GM19438 (cell line): ENCODE measurements around the gene CHST11.

Experiments
- ATAC-seq: cut with Tn5 transposase; IDR thresholded peaks from one replicate; pipeline ENCODE4 v1.9.1; 2021; ENCODE audit warnings: low read depth; ENCODE audit not compliant: unreplicated experiment

CHST11 gene

GRCh38 chr12:104479123-104479662, 22.4 kb downstream of the CHST11 start:
- no peak for ATAC-seq

- ATAC-seq: no peak
These were observed 23.3 kb downstream of the CHST11 start for GRCh38 chr12:104480012-104480411.

GRCh38 chr12:104480826-104481440, 24.2 kb downstream of the CHST11 start:
- ATAC-seq: no peak

GRCh38 chr12:104482113-104482512, 25.4 kb downstream of the CHST11 start:
- ATAC-seq: no peak

- ATAC-seq: no peak
These were observed 26.0 kb downstream of the CHST11 start for GRCh38 chr12:104482748-104483147.

- ATAC-seq: no peak
These were observed 27.3 kb downstream of the CHST11 start for GRCh38 chr12:104484079-104484478.

- no peak for ATAC-seq
These were observed 29.1 kb downstream of the CHST11 start for GRCh38 chr12:104485651-104486362.

GRCh38 chr12:104486363-104486750, 29.6 kb downstream of the CHST11 start:
- no peak for ATAC-seq

- no peak for ATAC-seq
These were observed 30.4 kb downstream of the CHST11 start for GRCh38 chr12:104486943-104487819.

GRCh38 chr12:104488374-104488773, 31.6 kb downstream of the CHST11 start:
- no peak for ATAC-seq

- no peak for ATAC-seq
These were observed 33.4 kb downstream of the CHST11 start for GRCh38 chr12:104490186-104490585.

GRCh38 chr12:104490850-104491249, 34.1 kb downstream of the CHST11 start:
- no peak for ATAC-seq

- ATAC-seq: no peak
These were observed 36.7 kb downstream of the CHST11 start for GRCh38 chr12:104493496-104493895.

GRCh38 chr12:104494137-104494792, 37.5 kb downstream of the CHST11 start:
- peak; percentile 38 for ATAC-seq

- no peak for ATAC-seq
These were observed 38.0 kb downstream of the CHST11 start for GRCh38 chr12:104494793-104495158.

- no peak for ATAC-seq
These were observed 39.0 kb downstream of the CHST11 start for GRCh38 chr12:104495786-104496185.

GRCh38 chr12:104496336-104496735, 39.6 kb downstream of the CHST11 start:
- no peak for ATAC-seq

GRCh38 chr12:104498211-104498801, 41.6 kb downstream of the CHST11 start:
- no peak for ATAC-seq

GRCh38 chr12:104499668-104500332, 43.1 kb downstream of the CHST11 start:
- ATAC-seq: no peak

GRCh38 chr12:104501115-104501514, 44.4 kb downstream of the CHST11 start:
- no peak for ATAC-seq
